ENCODE results near the gene CREBL2. TPM values are rescaled to one million over a fixed set of nuclear protein-coding genes. Genes with fewer than 3 reads are reported as not detected.

CREBL2 gene
- total RNA-seq, 1 donor from 2014 or later: 26.0 TPM

GRCh38 chr12:12681061-12681765, 69.5 kb downstream of the CREBL2 start:
- DNase-seq: no peak

GRCh38 chr12:12682284-12682683, 70.6 kb downstream of the CREBL2 start:
- DNase-seq: no peak

- DNase-seq: no peak
Observed at GRCh38 chr12:12683136-12683697, 71.5 kb downstream of the CREBL2 start.

- DNase-seq: no peak
Observed at GRCh38 chr12:12683725-12684124, 72.0 kb downstream of the CREBL2 start.

- DNase-seq: no peak
Observed at GRCh38 chr12:12684375-12685106, 72.9 kb downstream of the CREBL2 start.

- no peak for DNase-seq
Observed at GRCh38 chr12:12685305-12685704, 73.6 kb downstream of the CREBL2 start.

GRCh38 chr12:12686472-12686871, 74.8 kb downstream of the CREBL2 start:
- no peak for DNase-seq

GRCh38 chr12:12686925-12687324, 75.2 kb downstream of the CREBL2 start:
- DNase-seq: no peak

- no peak for DNase-seq
Observed at GRCh38 chr12:12689647-12690300, 78.1 kb downstream of the CREBL2 start.

GRCh38 chr12:12691549-12691948, 79.9 kb downstream of the CREBL2 start:
- DNase-seq: no peak

GRCh38 chr12:12693111-12693671, 81.5 kb downstream of the CREBL2 start:
- no peak for DNase-seq

Other genes with a start within 250 kb of the CREBL2 start
- gene DUSP16, start 49.0 kb upstream of the CREBL2 start, total RNA-seq: 24.2 TPM
- gene GPR19, start 84.3 kb downstream of the CREBL2 start, total RNA-seq: 0.20 TPM
- gene CDKN1B, start 105.5 kb downstream of the CREBL2 start, total RNA-seq: 79.2 TPM
- 21.2 TPM for gene APOLD1, start 173.8 kb downstream of the CREBL2 start, total RNA-seq
- 63.4 TPM for gene DDX47, start 201.5 kb downstream of the CREBL2 start, total RNA-seq

Measured in skin of body (tissue), 2 donors.